ENCODE data around the gene SCN10A.

Gene SCN10A

GRCh38 chr3:38827791-38828190 is 11.8 kb upstream of the SCN10A start:
- no peak for DNase-seq (ENCODE audit: low read depth, low spot score)
- TF ChIP-seq, protein P1, sequence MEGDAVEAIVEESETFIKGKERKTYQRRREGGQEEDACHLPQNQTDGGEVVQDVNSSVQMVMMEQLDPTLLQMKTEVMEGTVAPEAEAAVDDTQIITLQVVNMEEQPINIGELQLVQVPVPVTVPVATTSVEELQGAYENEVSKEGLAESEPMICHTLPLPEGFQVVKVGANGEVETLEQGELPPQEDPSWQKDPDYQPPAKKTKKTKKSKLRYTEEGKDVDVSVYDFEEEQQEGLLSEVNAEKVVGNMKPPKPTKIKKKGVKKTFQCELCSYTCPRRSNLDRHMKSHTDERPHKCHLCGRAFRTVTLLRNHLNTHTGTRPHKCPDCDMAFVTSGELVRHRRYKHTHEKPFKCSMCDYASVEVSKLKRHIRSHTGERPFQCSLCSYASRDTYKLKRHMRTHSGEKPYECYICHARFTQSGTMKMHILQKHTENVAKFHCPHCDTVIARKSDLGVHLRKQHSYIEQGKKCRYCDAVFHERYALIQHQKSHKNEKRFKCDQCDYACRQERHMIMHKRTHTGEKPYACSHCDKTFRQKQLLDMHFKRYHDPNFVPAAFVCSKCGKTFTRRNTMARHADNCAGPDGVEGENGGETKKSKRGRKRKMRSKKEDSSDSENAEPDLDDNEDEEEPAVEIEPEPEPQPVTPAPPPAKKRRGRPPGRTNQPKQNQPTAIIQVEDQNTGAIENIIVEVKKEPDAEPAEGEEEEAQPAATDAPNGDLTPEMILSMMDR (IDR thresholded peaks at IDR 0.05; ENCODE audit: insufficient read depth, low read length, missing control alignments): no peak
- H3K4me3 ChIP-seq (ENCODE audit: low read depth, low read length): no peak overlapping the region
- ChIA-PET POLR2A (no interaction called here), CTCF (no interaction called here)

GRCh38 chr3:38826001-38826400 is 10.0 kb upstream of the SCN10A start:
- TF ChIP-seq, protein P1 (IDR thresholded peaks at IDR 0.05; ENCODE audit: insufficient read depth, low read length, missing control alignments): no peak
- no peak overlapping the region for H3K4me3 ChIP-seq (ENCODE audit: low read depth, low read length)
- ChIA-PET POLR2A (no interaction called here), CTCF (no interaction called here)
- DNase-seq (ENCODE audit: low read depth, low spot score): no peak

- no peak overlapping the region for H3K4me3 ChIP-seq (ENCODE audit: low read depth, low read length)
- TF ChIP-seq, protein P1 (IDR thresholded peaks at IDR 0.05; ENCODE audit: insufficient read depth, low read length, missing control alignments): no peak
- POLR2A ChIA-PET: no interaction called here
These were observed 8.3 kb upstream of the SCN10A start for GRCh38 chr3:38824349-38824748.

DNA sequence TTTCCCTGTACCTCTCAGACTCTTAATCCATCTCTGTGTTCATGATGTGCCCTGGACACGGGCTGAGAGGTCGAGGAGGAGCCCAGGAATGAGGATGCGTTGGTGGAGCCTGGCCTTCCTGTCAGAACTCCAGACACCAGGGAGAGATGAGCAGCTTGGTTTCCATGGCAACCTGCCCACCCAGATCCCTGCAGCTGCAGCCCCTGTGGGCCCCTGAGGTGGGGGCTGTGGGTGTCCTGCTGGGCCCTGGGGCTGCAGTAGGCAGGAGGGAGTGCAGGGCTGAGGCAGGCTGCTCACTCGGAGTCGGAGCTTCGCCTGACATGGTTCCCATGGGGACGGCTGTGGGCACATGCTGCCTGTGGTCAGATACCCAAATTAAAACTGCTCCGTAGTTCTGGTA is 7.7 kb upstream of the SCN10A start:
- no peak for DNase-seq (ENCODE audit: low read depth, low spot score)
- TF ChIP-seq, protein P1 (IDR thresholded peaks at IDR 0.05; ENCODE audit: insufficient read depth, low read length, missing control alignments): no peak
- ChIA-PET CTCF (no interaction called here), POLR2A (no interaction called here)
- H3K4me3 ChIP-seq (ENCODE audit: low read depth, low read length): no peak overlapping the region

More at GRCh38 chr3:38824349-38824748, 8.3 kb upstream of the SCN10A start:
- DNase-seq (ENCODE audit: low read depth, low spot score): no peak
- CTCF ChIA-PET: no interaction called here

DNA sequence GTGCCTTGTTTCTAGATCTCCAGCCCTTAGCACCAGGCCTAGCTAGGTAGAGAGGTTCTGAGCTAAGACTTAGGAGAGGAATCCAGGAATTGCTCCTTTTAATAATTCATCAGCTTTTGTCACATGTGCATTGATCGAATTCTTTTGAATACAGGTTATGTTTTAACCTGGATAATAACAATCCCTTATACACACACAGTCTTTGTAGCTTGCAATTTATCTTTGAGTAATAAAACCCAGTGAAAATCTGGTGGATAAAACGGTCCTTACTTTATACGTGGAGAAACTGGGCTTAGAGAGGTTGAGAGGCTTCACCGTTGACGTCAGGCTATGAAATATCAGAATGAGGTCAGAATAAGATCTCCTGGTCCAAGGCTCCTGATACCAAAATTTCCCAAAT is 7.2 kb upstream of the SCN10A start:
- TF ChIP-seq, protein P1 (IDR thresholded peaks at IDR 0.05; ENCODE audit: insufficient read depth, low read length, missing control alignments): no peak
- DNase-seq (ENCODE audit: low read depth, low spot score): no peak
- H3K4me3 ChIP-seq (ENCODE audit: low read depth, low read length): no peak overlapping the region
- ChIA-PET CTCF (no interaction called here), POLR2A (no interaction called here)

GRCh38 chr3:38811822-38812221 is 4.2 kb downstream of the SCN10A start:
- no peak for DNase-seq (ENCODE audit: low read depth, low spot score)
- TF ChIP-seq, protein P1 (IDR thresholded peaks at IDR 0.05; ENCODE audit: insufficient read depth, low read length, missing control alignments): no peak
- POLR2A ChIA-PET: no interaction called here
- CTCF ChIA-PET: no interaction called here
- no peak overlapping the region for H3K4me3 ChIP-seq (ENCODE audit: low read depth, low read length)
